IMR-90 (cell line): ENCODE results near the gene TPX2.

ENCODE experiments used
- CEBPB ChIP-seq: IDR thresholded peaks from 2 replicates; pipeline ENCODE4 v1.6.1; 2012; ENCODE audit warnings: low read depth, low read length, improper control_type of control experiment
- CHD1 ChIP-seq: IDR thresholded peaks from 2 replicates; pipeline ENCODE4 v1.6.1; 2012; ENCODE audit warnings: low read depth, low read length, improper control_type of control experiment
- CTCF ChIP-seq: conservative IDR thresholded peaks from 2 replicates; pipeline ENCODE4 v1.5.1; 2012; ENCODE audit warnings: mild to moderate bottlenecking, low read depth, low read length, improper control_type of control experiment
- MAZ ChIP-seq: IDR thresholded peaks from 2 replicates; pipeline ENCODE4 v1.6.1; 2012; ENCODE audit warnings: low read depth, mild to moderate bottlenecking, low read length, improper control_type of control experiment, moderate library complexity, borderline replicate concordance
- MXI1 ChIP-seq: IDR thresholded peaks from 2 replicates; pipeline ENCODE4 v1.6.1; 2012; ENCODE audit warnings: low read depth, mild to moderate bottlenecking, low read length, moderate library complexity, borderline replicate concordance
- NFE2L2 ChIP-seq: fragments of 150-350 bp; IDR thresholded peaks from 2 replicates; pipeline ENCODE4 v1.6.1; 2016; ENCODE audit warnings: low read depth, mild to moderate bottlenecking, low read length
- POLR2A ChIP-seq: IDR thresholded peaks from 2 replicates; pipeline ENCODE4 v1.6.1; 2012; ENCODE audit warnings: mild to moderate bottlenecking, low read depth, low read length
- RAD21 ChIP-seq: IDR thresholded peaks from 2 replicates; pipeline ENCODE4 v1.6.1; 2012; ENCODE audit warnings: low read length, improper control_type of control experiment
- RCOR1 ChIP-seq: IDR thresholded peaks from 2 replicates; pipeline ENCODE4 v1.6.1; 2012; ENCODE audit warnings: mild to moderate bottlenecking, low read length, improper control_type of control experiment; ENCODE audit not compliant: insufficient replicate concordance
- RFX5 ChIP-seq: IDR thresholded peaks from 2 replicates; pipeline ENCODE4 v1.8.0; 2012; ENCODE audit warnings: low read depth, mild to moderate bottlenecking, low read length, moderate library complexity
- USF2 ChIP-seq: fragments of 150-350 bp; IDR thresholded peaks from 2 replicates; pipeline ENCODE4 v1.6.1; 2017; ENCODE audit warnings: mild to moderate bottlenecking, antibody characterized with exemption, low read length, low read depth
- TF ChIP-seq, protein P1 (sequence below): fragments of 150-350 bp; IDR thresholded peaks from 2 replicates; pipeline ENCODE4 v1.6.1; 2016; ENCODE audit warnings: low read depth, mild to moderate bottlenecking, low read length, moderate library complexity, borderline replicate concordance

DNA sequence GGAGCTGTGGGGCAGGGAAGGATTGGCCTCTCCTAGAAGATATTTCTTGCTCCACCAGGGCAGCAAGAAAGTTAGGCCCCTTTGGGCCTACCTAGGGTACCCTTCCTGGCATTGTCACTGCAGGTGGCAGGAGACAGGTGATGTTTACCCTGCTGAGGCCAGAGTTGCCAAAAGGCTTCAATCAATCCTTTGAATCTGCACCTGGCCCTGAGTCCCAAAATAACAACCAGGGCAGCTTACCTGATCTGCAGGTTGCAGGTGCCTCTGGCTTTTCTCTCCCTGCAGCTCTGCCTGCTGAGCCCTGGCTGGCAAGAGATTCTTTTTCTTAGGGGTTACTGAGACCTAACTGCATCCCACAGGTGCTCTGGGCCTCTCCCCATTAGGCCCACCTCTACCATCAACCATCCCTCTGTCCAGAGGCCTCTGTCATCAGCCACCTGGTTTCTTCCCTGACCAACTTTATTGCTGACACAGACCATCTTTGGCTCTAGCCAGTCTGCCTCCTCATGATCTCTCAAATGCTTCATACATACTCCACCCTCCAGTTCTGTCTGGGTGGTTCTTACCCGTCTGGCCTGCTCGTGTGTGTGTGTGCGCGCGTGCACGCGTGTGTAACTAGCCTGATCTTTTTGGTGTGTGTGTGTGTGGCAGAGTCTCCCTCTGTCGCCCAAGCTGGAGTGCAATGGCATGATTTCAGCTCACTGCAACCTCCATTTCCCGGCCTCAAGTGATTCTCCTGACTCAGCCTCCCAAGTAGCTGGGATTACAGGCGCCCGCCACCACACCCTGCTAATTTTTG lies 30.2 kb upstream of the TPX2 start:
- TF ChIP-seq NFE2L2 = no peak
- no peak for TF ChIP-seq CTCF
- TF ChIP-seq, protein P1, sequence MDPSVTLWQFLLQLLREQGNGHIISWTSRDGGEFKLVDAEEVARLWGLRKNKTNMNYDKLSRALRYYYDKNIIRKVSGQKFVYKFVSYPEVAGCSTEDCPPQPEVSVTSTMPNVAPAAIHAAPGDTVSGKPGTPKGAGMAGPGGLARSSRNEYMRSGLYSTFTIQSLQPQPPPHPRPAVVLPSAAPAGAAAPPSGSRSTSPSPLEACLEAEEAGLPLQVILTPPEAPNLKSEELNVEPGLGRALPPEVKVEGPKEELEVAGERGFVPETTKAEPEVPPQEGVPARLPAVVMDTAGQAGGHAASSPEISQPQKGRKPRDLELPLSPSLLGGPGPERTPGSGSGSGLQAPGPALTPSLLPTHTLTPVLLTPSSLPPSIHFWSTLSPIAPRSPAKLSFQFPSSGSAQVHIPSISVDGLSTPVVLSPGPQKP = no peak
- TF ChIP-seq RAD21 = no peak
- no peak for TF ChIP-seq POLR2A
- TF ChIP-seq MXI1 = no peak
- TF ChIP-seq USF2 = no peak
- no peak for TF ChIP-seq MAZ
- no peak for TF ChIP-seq RFX5
- no peak for TF ChIP-seq CEBPB
- TF ChIP-seq RCOR1 = no peak
- no peak for TF ChIP-seq CHD1
